HCT116 (cell line): Measurements from ENCODE around the gene SEMA6A. TPM values are rescaled to one million over a fixed set of nuclear protein-coding genes. Genes with fewer than 3 reads are reported as not detected.

Source experiments
- ATAC-seq: fragments of 200-7000 bp; cut with Tn5 transposase; 2 replicates; pipeline ENCODE4 v1.9.1; 2020; ENCODE audit warnings: mild to moderate bottlenecking, moderate library complexity
- BruUV-seq: library from RNA; stranded (reverse); fragments of 400-500 nt; replicated peaks from 2 replicates; lab custom pipeline; 2021; lab: Mats Ljungman, UMichigan
- CTCF ChIA-PET: fragments of 300-600 bp; sonication (Branson Sonifier 250); formaldehyde crosslinking; loops from one replicate; lab custom pipeline; 2021; ENCODE audit warnings: antibody characterized with exemption; lab: Charles Lee
- POLR2A ChIA-PET: fragments of 300-600, 350-600 bp; sonication (Branson Sonifier 250); formaldehyde crosslinking; loops from one replicate; lab custom pipeline; 2021; ENCODE audit warnings: antibody characterized with exemption; lab: Charles Lee
- RAD21 ChIA-PET, 2 experiments: fragments of 300-600 bp; sonication (Branson Sonifier 250); formaldehyde crosslinking; loops; one replicate each; lab custom pipeline; 2023; ENCODE audit warnings: low total read pairs in 2 of 2; ENCODE audit not compliant: uncharacterized antibody in 2 of 2, unreplicated experiment in 2 of 2, low non-redundant PET in 1 of 2; lab: Charles Lee
- DNase-seq: peaks from one replicate; pipeline ENCODE4 v3.0.0-alpha.2; 2010; ENCODE audit warnings: low read depth, low spot score
- H2AFZ ChIP-seq: fragments of 200-600 bp; shearing (Covaris generic), sonication (generic); 2 replicates; pipeline ENCODE4 v1.6.1; 2017; ENCODE audit warnings: low read depth, mixed run types, mixed read lengths, antibody characterized with exemption, low read length; ENCODE audit not compliant: poor library complexity, severe bottlenecking
- H3K27ac ChIP-seq: 2 replicates; pipeline ENCODE4 v1.5.1; 2012; ENCODE audit warnings: low read depth, low read length
- H3K27me3 ChIP-seq: fragments of 200-600 bp; sonication (generic); 2 replicates; pipeline ENCODE4 v1.6.1; 2016; ENCODE audit warnings: mixed run types, low read length, mixed read lengths; ENCODE audit not compliant: insufficient read depth
- H3K36me3 ChIP-seq, 2 experiments: fragments of 200-500 bp in 1 of 2; fragments of 200-600 bp in 1 of 2; sonication (Bioruptor generic) in 1 of 2; sonication (generic) in 1 of 2; 2 replicates each; pipeline versions ENCODE4 v1.5.1 to v1.6.1; 2014 to 2016; ENCODE audit warnings: low read length in 2 of 2, inconsistent platforms in 1 of 2, mixed read lengths in 1 of 2, mixed run types in 1 of 2; ENCODE audit not compliant: insufficient read depth in 2 of 2, control insufficient read depth in 1 of 2
- H3K4me1 ChIP-seq, 2 experiments: fragments of 200-600 bp in 1 of 2; sonication (generic) in 1 of 2; 2 replicates each; pipeline versions ENCODE4 v1.5.1 to v1.6.1; 2012 to 2017; ENCODE audit warnings: low read length in 2 of 2, inconsistent platforms in 1 of 2, mild to moderate bottlenecking in 1 of 2, mixed read lengths in 1 of 2, mixed run types in 1 of 2, moderate library complexity in 1 of 2; ENCODE audit not compliant: insufficient read depth in 2 of 2, control insufficient read depth in 1 of 2
- H3K4me2 ChIP-seq: fragments of 200-600 bp; sonication (generic); 2 replicates; pipeline ENCODE4 v1.6.1; 2017; ENCODE audit warnings: mixed run types, low read length, mixed read lengths
- H3K4me3 ChIP-seq, 2 experiments: fragments of 200-600 bp in 1 of 2; sonication (generic) in 1 of 2; replicated peaks in 1 of 2; 2 replicates each; pipeline ENCODE4 v1.5.1; 2011 to 2016; ENCODE audit warnings: low read length in 2 of 2, control low read depth in 1 of 2, low read depth in 1 of 2, mild to moderate bottlenecking in 1 of 2, mixed read lengths in 1 of 2, mixed run types in 1 of 2
- H3K79me2 ChIP-seq: fragments of 200-600 bp; sonication (generic); 2 replicates; pipeline ENCODE4 v1.6.1; 2017; ENCODE audit warnings: mild to moderate bottlenecking, mixed run types, low read length, moderate library complexity, mixed read lengths; ENCODE audit not compliant: insufficient read depth
- H3K9ac ChIP-seq: fragments of 200-600 bp; sonication (generic); 2 replicates; pipeline ENCODE4 v1.6.1; 2016; ENCODE audit warnings: low read length, mixed read lengths
- H3K9me2 ChIP-seq: fragments of 200-600 bp; sonication (generic), shearing (Covaris generic); 2 replicates; pipeline ENCODE4 v1.6.1; 2017; ENCODE audit warnings: mixed run types, mild to moderate bottlenecking, moderate library complexity; ENCODE audit not compliant: insufficient read depth
- H3K9me3 ChIP-seq, 2 experiments: fragments of 200-500 bp in 1 of 2; fragments of 200-600 bp in 1 of 2; sonication (Bioruptor generic) in 1 of 2; sonication (generic) in 1 of 2; 2 replicates each; pipeline ENCODE4 v1.6.1; 2014 to 2017; ENCODE audit warnings: low read length in 2 of 2, mixed read lengths in 2 of 2, inconsistent platforms in 1 of 2, low read depth in 1 of 2, mild to moderate bottlenecking in 1 of 2, mixed run types in 1 of 2, moderate library complexity in 1 of 2; ENCODE audit not compliant: control insufficient read depth in 1 of 2, insufficient read depth in 1 of 2
- H4K20me1 ChIP-seq: fragments of 200-600 bp; sonication (generic), shearing (Covaris generic); 2 replicates; pipeline ENCODE4 v1.6.1; 2017; ENCODE audit warnings: mixed run types, mild to moderate bottlenecking, moderate library complexity; ENCODE audit not compliant: insufficient read depth
- CBX3 ChIP-seq: IDR thresholded peaks from 2 replicates; pipeline ENCODE4 v1.6.1; 2012; ENCODE audit warnings: low read depth
- CEBPB ChIP-seq: IDR thresholded peaks from 2 replicates; pipeline ENCODE4 v1.6.1; 2012; ENCODE audit warnings: low read depth
- CTCF ChIP-seq, 3 experiments: fragments of 200-600 bp in 1 of 3; sonication (generic) in 1 of 3; IDR thresholded peaks in 2 of 3; conservative IDR thresholded peaks in 1 of 3; 2 replicates each; pipeline ENCODE4 v1.5.1; 2012 to 2017; ENCODE audit warnings: low read depth in 2 of 3, low read length in 2 of 3, antibody characterized with exemption in 1 of 3, borderline replicate concordance in 1 of 3, control low read depth in 1 of 3, mild to moderate bottlenecking in 1 of 3, mixed read lengths in 1 of 3, mixed run types in 1 of 3, moderate library complexity in 1 of 3; ENCODE audit not compliant: insufficient read depth in 1 of 3
- EZH2phosphoT487 ChIP-seq: fragments of 200-600 bp; IDR thresholded peaks from 2 replicates; pipeline ENCODE4 v1.6.1; 2018; ENCODE audit warnings: antibody characterized with exemption, borderline replicate concordance
- FOSL1 ChIP-seq: IDR thresholded peaks from 2 replicates; pipeline ENCODE4 v1.6.1; 2012; ENCODE audit warnings: low read depth
- JUND ChIP-seq: IDR thresholded peaks from 2 replicates; pipeline ENCODE4 v1.6.1; 2012
- POLR2A ChIP-seq: IDR thresholded peaks from 2 replicates; pipeline ENCODE4 v1.7.0; 2011; ENCODE audit warnings: borderline replicate concordance; ENCODE audit not compliant: insufficient read depth, insufficient read length; ENCODE audit errors: extremely low read depth
- POLR2AphosphoS5 ChIP-seq: IDR thresholded peaks from 2 replicates; pipeline ENCODE4 v1.6.1; 2011; ENCODE audit warnings: mild to moderate bottlenecking, low read depth, low read length, moderate library complexity
- REST ChIP-seq: IDR thresholded peaks from 2 replicates; pipeline ENCODE4 v1.6.1; 2012; ENCODE audit warnings: low read depth
- SIN3A ChIP-seq: IDR thresholded peaks from 2 replicates; pipeline ENCODE4 v1.6.1; 2012; ENCODE audit warnings: low read depth
- TCF7L2 ChIP-seq: IDR thresholded peaks from 2 replicates; pipeline ENCODE4 v1.7.0; 2011; ENCODE audit warnings: borderline replicate concordance, inconsistent platforms; ENCODE audit not compliant: insufficient read depth, insufficient read length; ENCODE audit errors: extremely low read depth
- YY1 ChIP-seq: IDR thresholded peaks from 2 replicates; pipeline ENCODE4 v1.6.1; 2011; ENCODE audit warnings: low read length, low read depth, moderate library complexity, mild to moderate bottlenecking; ENCODE audit not compliant: insufficient replicate concordance; ENCODE audit errors: extremely low read depth
- ZBTB33 ChIP-seq: IDR thresholded peaks from 2 replicates; pipeline ENCODE4 v1.6.1; 2011; ENCODE audit warnings: mild to moderate bottlenecking, low read length, moderate library complexity; ENCODE audit not compliant: insufficient replicate concordance; ENCODE audit errors: extremely low read depth
- ZFX ChIP-seq: fragments of 450-650 bp; IDR thresholded peaks from 2 replicates; pipeline ENCODE4 v1.6.1; 2017
- intact Hi-C: fragments of 100-400 bp; cut with micrococcal nuclease; formaldehyde crosslinking; loops from 2 replicates; pipeline ENCODE4 v1.10.0; 2022
- total RNA-seq: library from RNA; stranded (reverse); gene quantifications from one replicate; pipeline ENCODE4 v1.2.1, GENCODE V29; 2021; ENCODE audit not compliant: unreplicated experiment
- TF ChIP-seq, protein P1 (sequence below): IDR thresholded peaks from 2 replicates; pipeline ENCODE4 v1.6.1; 2012
- TF ChIP-seq, protein P2 (sequence below): IDR thresholded peaks from 2 replicates; pipeline ENCODE4 v1.6.1; 2012

The SEMA6A gene
- total RNA-seq, 1 experiment from 2014 or later: 6.7 TPM

- Histone ChIP-seq H3K36me3 (no peaks in the 10 kb centered on the region), H3K79me2 (no peaks in the 10 kb centered on the region; the same call in 1 of the 2 replicates), H3K4me1 (peaks cover 8 to 21% of the 10 kb centered on the region in 2 experiments; a peak in 3 of 4 replicates), H3K9ac (peak overlapping the region; percentile 57), H4K20me1 (no peaks in the 10 kb centered on the region), H3K27ac (peak overlapping the region; percentile 40), H3K9me2 (no peaks in the 10 kb centered on the region), H3K9me3 (no peaks in the 10 kb centered on the region), H3K4me3 (peak overlapping the region; percentile 59 to 70), H3K27me3 (no peaks in the 10 kb centered on the region), H3K4me2 (peak overlapping the region; percentile 85), H2AFZ (peak overlapping the region; percentile 96)
- BruUV-seq: TSS peak; percentile 72
- RAD21 ChIA-PET: interaction anchor here (0.6 to 1.6 kb wide), 4 partner anchors 139 to 420 kb away, joined by 3 to 10 read pairs (median 4); no protein-coding TSS in a partner anchor
- intact Hi-C loops: loop anchor here (1.0 to 10.0 kb wide), 2 partner anchors 373 to 989 kb away; no protein-coding TSS in a partner anchor
- DNase-seq (no peak), ATAC-seq (no peak)
- TF ChIP-seq TCF7L2: no peak
- TF ChIP-seq REST: no peak
- TF ChIP-seq, protein P1, sequence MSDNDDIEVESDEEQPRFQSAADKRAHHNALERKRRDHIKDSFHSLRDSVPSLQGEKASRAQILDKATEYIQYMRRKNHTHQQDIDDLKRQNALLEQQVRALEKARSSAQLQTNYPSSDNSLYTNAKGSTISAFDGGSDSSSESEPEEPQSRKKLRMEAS: no peak
- no peak for TF ChIP-seq POLR2AphosphoS5
- no peak for TF ChIP-seq YY1
- TF ChIP-seq SIN3A: no peak
- no peak for TF ChIP-seq JUND
- TF ChIP-seq CEBPB: no peak
- TF ChIP-seq CBX3: no peak
- TF ChIP-seq, protein P2, sequence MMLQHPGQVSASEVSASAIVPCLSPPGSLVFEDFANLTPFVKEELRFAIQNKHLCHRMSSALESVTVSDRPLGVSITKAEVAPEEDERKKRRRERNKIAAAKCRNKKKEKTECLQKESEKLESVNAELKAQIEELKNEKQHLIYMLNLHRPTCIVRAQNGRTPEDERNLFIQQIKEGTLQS: no peak
- no peak for TF ChIP-seq ZBTB33
- TF ChIP-seq CTCF (IDR thresholded peaks at IDR 0.05 in 2 of 3, conservative IDR thresholded peaks at IDR 0.05 in 1 of 3; ENCODE audit: borderline replicate concordance in 1 of 3, insufficient read depth in 1 of 3, low read depth in 2 of 3, low read length in 2 of 3): no peak
- no peak for TF ChIP-seq FOSL1
- TF ChIP-seq POLR2A: no peak
- TF ChIP-seq EZH2phosphoT487: no peak
- TF ChIP-seq ZFX: no peak
- POLR2A ChIA-PET: interaction anchor here (1.1 to 1.4 kb wide), 2 partner anchors 372 to 375 kb away, joined by 3 read pairs; no protein-coding TSS in a partner anchor
- CTCF ChIA-PET: interaction anchor here (0.8 to 2.4 kb wide), 6 partner anchors 41 to 880 kb away, joined by 3 to 15 read pairs (median 4); no protein-coding TSS in a partner anchor
Observed at GRCh38 chr5:116575326-116576052, 866 bp upstream of the SEMA6A start.
